DOHH2 (cell line): ENCODE data around the gene NR4A2.

Experiments used
- H3F3A ChIP-seq: fragments of 200-600 bp; sonication (generic), shearing (Covaris generic); 2 replicates; pipeline ENCODE4 v1.6.0; 2016; ENCODE audit warnings: antibody characterized with exemption, mild to moderate bottlenecking; ENCODE audit not compliant: control insufficient read depth, insufficient read depth
- H3K27ac ChIP-seq: fragments of 200-600 bp; sonication (generic); 2 replicates; pipeline ENCODE4 v1.5.1; 2014; ENCODE audit warnings: low read depth, mild to moderate bottlenecking, low read length, moderate library complexity
- H3K27me3 ChIP-seq: fragments of 200-600 bp; sonication (generic); 2 replicates; pipeline ENCODE4 v1.6.1; 2014; ENCODE audit warnings: mild to moderate bottlenecking, low read length, mixed read lengths; ENCODE audit not compliant: control insufficient read depth
- H3K36me3 ChIP-seq: fragments of 200-600 bp; sonication (generic); 2 replicates; pipeline ENCODE4 v1.6.1; 2014; ENCODE audit warnings: mild to moderate bottlenecking, low read length, moderate library complexity, mixed read lengths; ENCODE audit not compliant: control insufficient read depth
- H3K4me1 ChIP-seq: fragments of 200-600 bp; sonication (generic); 2 replicates; pipeline ENCODE4 v1.6.1; 2014; ENCODE audit warnings: mild to moderate bottlenecking, low read length, mixed read lengths; ENCODE audit not compliant: control insufficient read depth
- H3K4me2 ChIP-seq: fragments of 200-600 bp; sonication (generic); 2 replicates; pipeline ENCODE4 v1.6.0; 2014; ENCODE audit warnings: mild to moderate bottlenecking, low read length, moderate library complexity
- H3K4me3 ChIP-seq: fragments of 200-600 bp; sonication (generic); 2 replicates; pipeline ENCODE4 v1.5.1; 2014; ENCODE audit warnings: mild to moderate bottlenecking, low read length, mixed read lengths
- H3K79me2 ChIP-seq: fragments of 200-600 bp; sonication (generic); 2 replicates; pipeline ENCODE4 v1.6.1; 2014; ENCODE audit warnings: mild to moderate bottlenecking, low read length, mixed read lengths; ENCODE audit not compliant: control insufficient read depth
- H3K9me2 ChIP-seq: fragments of 200-600 bp; sonication (generic); replicated peaks from 2 replicates; pipeline ENCODE4 v1.6.1; 2014; ENCODE audit warnings: mild to moderate bottlenecking, low read length, mixed read lengths; ENCODE audit not compliant: control insufficient read depth
- H3K9me3 ChIP-seq: fragments of 200-600 bp; sonication (generic); 2 replicates; pipeline ENCODE4 v1.6.1; 2014; ENCODE audit warnings: antibody characterized with exemption, low read length, mixed read lengths; ENCODE audit not compliant: control insufficient read depth, insufficient read depth
- H4K20me1 ChIP-seq: fragments of 200-600 bp; sonication (generic); 2 replicates; pipeline ENCODE4 v1.6.0; 2014; ENCODE audit warnings: low read depth, mild to moderate bottlenecking, antibody characterized with exemption, low read length, moderate library complexity; ENCODE audit not compliant: control insufficient read depth, insufficient read depth
- EZH2phosphoT487 ChIP-seq: fragments of 200-600 bp; sonication (generic); IDR thresholded peaks from 2 replicates; pipeline ENCODE4 v1.6.1; 2017; ENCODE audit warnings: borderline replicate concordance, mild to moderate bottlenecking, antibody characterized with exemption, low read length, moderate library complexity, mixed read lengths
- TF ChIP-seq, protein P1 (sequence below): fragments of 200-600 bp; sonication (generic); IDR thresholded peaks from one replicate; pipeline ENCODE4 v1.5.1; 2014; ENCODE audit warnings: antibody characterized with exemption, mild to moderate bottlenecking, low read depth, low read length; ENCODE audit not compliant: poor library complexity, severe bottlenecking

The NR4A2 gene

DNA sequence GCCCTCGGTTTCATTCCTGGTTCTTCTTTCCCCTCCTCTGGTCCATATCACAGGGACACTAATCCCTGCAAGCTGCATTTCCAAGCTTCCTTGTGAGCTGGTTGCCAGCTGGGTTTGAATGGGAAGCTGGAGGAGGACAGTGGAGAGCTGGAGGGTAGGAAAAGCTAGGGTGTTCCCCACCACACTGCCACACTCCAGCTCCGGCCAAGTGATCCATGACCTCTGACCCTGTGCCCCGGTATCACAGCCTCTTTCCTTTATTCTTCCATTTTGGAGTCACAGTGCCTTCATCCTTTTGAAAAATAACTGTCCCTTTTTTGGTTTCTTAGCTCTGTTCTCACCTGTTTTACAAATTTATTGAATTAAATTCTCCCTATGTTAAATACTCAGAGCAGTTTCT is 13.1 kb upstream of the NR4A2 start:
- Histone ChIP-seq H3K9me2 (no peaks in the 10 kb centered on the region), H3K4me2 (no peak overlapping the region), H3K4me1 (peaks cover 19% of the 10 kb centered on the region), H3K27me3 (peaks cover 38% of the 10 kb centered on the region), H3F3A (peaks cover 14% of the 10 kb centered on the region), H4K20me1 (no peaks in the 10 kb centered on the region), H3K79me2 (no peaks in the 10 kb centered on the region), H3K27ac (no peak overlapping the region), H3K9me3 (no peaks in the 10 kb centered on the region), H3K4me3 (no peak overlapping the region), H3K36me3 (no peaks in the 10 kb centered on the region)
- TF ChIP-seq, protein P1, sequence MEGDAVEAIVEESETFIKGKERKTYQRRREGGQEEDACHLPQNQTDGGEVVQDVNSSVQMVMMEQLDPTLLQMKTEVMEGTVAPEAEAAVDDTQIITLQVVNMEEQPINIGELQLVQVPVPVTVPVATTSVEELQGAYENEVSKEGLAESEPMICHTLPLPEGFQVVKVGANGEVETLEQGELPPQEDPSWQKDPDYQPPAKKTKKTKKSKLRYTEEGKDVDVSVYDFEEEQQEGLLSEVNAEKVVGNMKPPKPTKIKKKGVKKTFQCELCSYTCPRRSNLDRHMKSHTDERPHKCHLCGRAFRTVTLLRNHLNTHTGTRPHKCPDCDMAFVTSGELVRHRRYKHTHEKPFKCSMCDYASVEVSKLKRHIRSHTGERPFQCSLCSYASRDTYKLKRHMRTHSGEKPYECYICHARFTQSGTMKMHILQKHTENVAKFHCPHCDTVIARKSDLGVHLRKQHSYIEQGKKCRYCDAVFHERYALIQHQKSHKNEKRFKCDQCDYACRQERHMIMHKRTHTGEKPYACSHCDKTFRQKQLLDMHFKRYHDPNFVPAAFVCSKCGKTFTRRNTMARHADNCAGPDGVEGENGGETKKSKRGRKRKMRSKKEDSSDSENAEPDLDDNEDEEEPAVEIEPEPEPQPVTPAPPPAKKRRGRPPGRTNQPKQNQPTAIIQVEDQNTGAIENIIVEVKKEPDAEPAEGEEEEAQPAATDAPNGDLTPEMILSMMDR: no peak

DNA sequence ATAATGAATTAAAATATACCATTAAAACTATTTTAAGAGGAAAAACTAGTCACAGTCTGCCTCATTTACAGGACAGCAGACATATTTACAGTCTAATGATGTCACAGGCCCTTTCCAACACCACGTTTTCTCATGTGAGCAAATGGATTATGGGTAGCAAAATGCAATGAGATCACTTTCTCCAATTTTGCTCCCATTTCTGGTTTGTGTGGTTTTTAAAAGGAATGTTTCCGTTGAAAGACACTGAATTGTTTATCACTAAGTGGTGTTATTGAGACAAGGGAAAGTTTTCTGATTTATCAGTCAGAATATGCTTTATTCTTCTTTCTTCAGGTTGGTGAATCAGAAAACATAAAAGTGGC is 11.4 kb upstream of the NR4A2 start:
- Histone ChIP-seq H3K4me3 (no peak overlapping the region), H3K9me3 (no peaks in the 10 kb centered on the region), H3K4me2 (no peak overlapping the region), H4K20me1 (no peaks in the 10 kb centered on the region), H3K27me3 (peaks cover 42% of the 10 kb centered on the region), H3K9me2 (no peaks in the 10 kb centered on the region), H3K4me1 (peaks cover 23% of the 10 kb centered on the region), H3F3A (peaks cover 18% of the 10 kb centered on the region), H3K79me2 (no peaks in the 10 kb centered on the region), H3K27ac (no peak overlapping the region), H3K36me3 (no peaks in the 10 kb centered on the region)
- TF ChIP-seq, protein P1: no peak
- no peak for TF ChIP-seq EZH2phosphoT487

DNA sequence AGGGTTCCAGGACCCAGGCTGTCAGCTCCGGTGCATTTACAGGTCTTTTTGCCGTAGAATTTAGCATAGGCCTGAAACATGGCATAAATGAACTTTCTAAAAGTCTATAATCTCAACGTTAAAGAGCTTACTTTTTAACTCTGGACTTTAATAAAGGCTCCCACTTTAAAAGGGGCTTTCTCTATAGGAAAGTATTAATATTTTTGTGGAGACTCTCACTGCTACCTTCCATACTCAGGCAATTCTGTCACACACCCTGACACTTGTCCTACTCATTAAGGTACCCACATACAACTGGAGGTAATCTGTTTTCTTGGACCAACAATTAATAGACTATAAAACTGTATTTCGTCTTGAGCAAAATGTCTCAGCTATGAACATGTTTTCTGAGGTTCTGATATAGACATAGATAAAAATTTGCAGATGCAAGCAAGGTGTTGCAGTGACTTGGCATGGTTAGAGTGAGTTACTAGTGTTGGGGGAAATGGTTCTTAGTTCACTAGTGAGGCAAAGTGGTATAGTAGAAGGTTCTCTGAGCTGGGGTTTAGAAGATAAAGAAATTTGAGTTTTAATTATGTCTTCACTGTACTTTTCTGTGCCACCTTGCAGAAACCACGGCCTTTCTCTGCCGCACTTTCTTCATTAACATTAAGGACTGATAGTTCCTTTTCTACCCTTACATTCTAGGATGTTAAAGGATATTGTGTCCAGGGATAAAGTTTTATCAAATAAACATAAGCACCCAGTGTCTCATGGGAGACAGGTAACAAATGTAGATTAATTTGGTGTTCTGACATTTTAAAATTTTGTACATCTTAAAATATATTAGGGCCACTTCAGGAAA is 10.8 kb upstream of the NR4A2 start:
- H3K27ac ChIP-seq: no peak overlapping the region
- no peaks in the 10 kb centered on the region for H4K20me1 ChIP-seq

More for the DNA sequence above, 10.8 kb upstream of the NR4A2 start:
- H3K9me2 ChIP-seq: no peaks in the 10 kb centered on the region
- H3K4me2 ChIP-seq: peak overlapping the region; percentile 86
- peaks cover 18% of the 10 kb centered on the region for H3F3A ChIP-seq
- H3K36me3 ChIP-seq: no peaks in the 10 kb centered on the region
- H3K9me3 ChIP-seq: no peaks in the 10 kb centered on the region
- H3K4me1 ChIP-seq: peaks cover 23% of the 10 kb centered on the region
- TF ChIP-seq, protein P1: no peak
- TF ChIP-seq EZH2phosphoT487: no peak
- H3K79me2 ChIP-seq: no peaks in the 10 kb centered on the region
- peaks cover 42% of the 10 kb centered on the region for H3K27me3 ChIP-seq
- peak overlapping the region; percentile 75 for H3K4me3 ChIP-seq
